ENCODE measurements around the gene FBF1. TPM values are rescaled to one million over a fixed set of nuclear protein-coding genes. Genes with fewer than 3 reads are reported as not detected.

The FBF1 gene
- total and polyA plus RNA-seq, 2 donors (not counting 3 experiments of a cell fraction or from before 2014, with no cell fraction given), result 4.9 to 9.4 TPM

DNA sequence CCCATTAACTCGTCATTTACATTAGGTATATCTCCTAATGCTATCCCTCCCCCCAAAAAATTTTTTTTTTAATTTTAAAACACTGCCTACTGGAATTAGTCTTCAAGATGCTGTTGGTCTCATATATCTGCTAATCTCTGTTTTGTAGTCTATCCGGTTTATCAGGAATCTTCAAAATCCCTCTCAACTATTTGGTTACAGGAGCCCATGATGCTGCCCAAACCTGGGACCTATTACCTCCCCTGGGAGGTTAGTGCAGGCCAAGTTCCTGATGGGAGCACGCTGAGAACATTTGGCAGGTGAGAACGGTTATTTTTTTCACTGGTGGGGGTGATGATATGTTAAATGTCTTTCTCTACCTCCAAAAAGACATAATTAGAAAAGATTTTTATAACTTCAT, 45.1 kb upstream of the FBF1 start:
- DNase-seq (ENCODE audit: low read depth, low spot score) (no peak), FAIRE-seq (no peak)
- BruUV-seq (replicated peaks), result no TSS peak
- Histone ChIP-seq H3K27ac (ENCODE audit: insufficient read depth, low read depth, low read length) (no peak overlapping the region), H3K9ac (replicated peaks; ENCODE audit: extremely low read depth, insufficient read depth, low read length) (no peak overlapping the region), H3K4me1 (ENCODE audit: control insufficient read depth, extremely low read depth, insufficient read depth, low read length) (no peaks in the 10 kb centered on the region), H4K20me1 (replicated peaks; ENCODE audit: control insufficient read depth, extremely low read depth, insufficient read depth, low read length) (no peaks in the 10 kb centered on the region), H3K36me3 (ENCODE audit: control insufficient read depth in 2 of 2, extremely low read depth in 1 of 2, insufficient read depth in 2 of 2, low read length in 2 of 2) (no peaks in the 10 kb centered on the region), H3K9me3 (replicated peaks; ENCODE audit: control insufficient read depth, insufficient read depth, low read length) (no peaks in the 10 kb centered on the region), H3K9me1 (replicated peaks; ENCODE audit: control insufficient read depth, extremely low read depth, insufficient read depth, low read length) (no peaks in the 10 kb centered on the region), H3K4me3 (replicated peaks in 1 of 3; ENCODE audit: insufficient read depth in 1 of 3, low read depth in 1 of 3, low read length in 3 of 3) (no peak overlapping the region), H3K27me3 (ENCODE audit: control insufficient read depth in 2 of 2, insufficient read depth in 2 of 2, low read length in 2 of 2) (no peaks in the 10 kb centered on the region), H3K4me2 (ENCODE audit: insufficient read depth, low read length) (no peak overlapping the region), H3K79me2 (ENCODE audit: control insufficient read depth, insufficient read depth, low read length) (no peaks in the 10 kb centered on the region), H2AFZ (ENCODE audit: low read depth, low read length) (no peak overlapping the region)
- CTCF ChIA-PET, result no interaction called here
- TF ChIP-seq MYC (IDR thresholded peaks at IDR 0.05; ENCODE audit: low read depth, low read length) (no peak), POLR2AphosphoS5 (IDR thresholded peaks at IDR 0.05; ENCODE audit: insufficient read depth, low read depth, low read length) (no peak), JUN (IDR thresholded peaks at IDR 0.05; ENCODE audit: borderline replicate concordance, insufficient read depth, insufficient read length, low read depth) (no peak), FOS (IDR thresholded peaks at IDR 0.05; ENCODE audit: borderline replicate concordance, insufficient read depth, low read length) (no peak), EZH2 (IDR thresholded peaks at IDR 0.05; ENCODE audit: borderline replicate concordance, low read depth, low read length, severe bottlenecking) (no peak), POLR2A (IDR thresholded peaks at IDR 0.05; ENCODE audit: low read depth, low read length) (no peak)
- TF ChIP-seq, protein P1, sequence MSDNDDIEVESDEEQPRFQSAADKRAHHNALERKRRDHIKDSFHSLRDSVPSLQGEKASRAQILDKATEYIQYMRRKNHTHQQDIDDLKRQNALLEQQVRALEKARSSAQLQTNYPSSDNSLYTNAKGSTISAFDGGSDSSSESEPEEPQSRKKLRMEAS (IDR thresholded peaks at IDR 0.05; ENCODE audit: insufficient read depth, insufficient read length), result no peak
- TF ChIP-seq, protein P2, sequence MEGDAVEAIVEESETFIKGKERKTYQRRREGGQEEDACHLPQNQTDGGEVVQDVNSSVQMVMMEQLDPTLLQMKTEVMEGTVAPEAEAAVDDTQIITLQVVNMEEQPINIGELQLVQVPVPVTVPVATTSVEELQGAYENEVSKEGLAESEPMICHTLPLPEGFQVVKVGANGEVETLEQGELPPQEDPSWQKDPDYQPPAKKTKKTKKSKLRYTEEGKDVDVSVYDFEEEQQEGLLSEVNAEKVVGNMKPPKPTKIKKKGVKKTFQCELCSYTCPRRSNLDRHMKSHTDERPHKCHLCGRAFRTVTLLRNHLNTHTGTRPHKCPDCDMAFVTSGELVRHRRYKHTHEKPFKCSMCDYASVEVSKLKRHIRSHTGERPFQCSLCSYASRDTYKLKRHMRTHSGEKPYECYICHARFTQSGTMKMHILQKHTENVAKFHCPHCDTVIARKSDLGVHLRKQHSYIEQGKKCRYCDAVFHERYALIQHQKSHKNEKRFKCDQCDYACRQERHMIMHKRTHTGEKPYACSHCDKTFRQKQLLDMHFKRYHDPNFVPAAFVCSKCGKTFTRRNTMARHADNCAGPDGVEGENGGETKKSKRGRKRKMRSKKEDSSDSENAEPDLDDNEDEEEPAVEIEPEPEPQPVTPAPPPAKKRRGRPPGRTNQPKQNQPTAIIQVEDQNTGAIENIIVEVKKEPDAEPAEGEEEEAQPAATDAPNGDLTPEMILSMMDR (IDR thresholded peaks at IDR 0.05; ENCODE audit: extremely low read depth in 1 of 2, insufficient read depth in 1 of 2, low read depth in 1 of 2, low read length in 2 of 2), result no peak
- POLR2A ChIA-PET, result no interaction called here
- dilution Hi-C loops (cut with MboI; ENCODE audit: extremely low pct_ligation_motif_present, low sequenced_read_pairs) (no loop called here), intact Hi-C loops (cut with micrococcal nuclease) (no loop called here)

Measured in endothelial cell of umbilical vein (primary cell).